Stimulated activated CD4-positive, alpha-beta T cell treated with anti-CD3 and anti-CD28 coated beads, Interleukin-2, amount 100 ng/mL, for 24 hours (primary cell): ENCODE measurements around the gene TMEM128.
"Not testable (repeated sequence)": the region's sequence is repeated elsewhere in the genome, so short reads cannot be mapped to it uniquely, and the experiment has no call there.

Source experiments
- DNase-seq, 2 donors: peaks; one replicate each; pipeline ENCODE4 v3.0.0-alpha.2; 2020

Gene TMEM128

DNA sequence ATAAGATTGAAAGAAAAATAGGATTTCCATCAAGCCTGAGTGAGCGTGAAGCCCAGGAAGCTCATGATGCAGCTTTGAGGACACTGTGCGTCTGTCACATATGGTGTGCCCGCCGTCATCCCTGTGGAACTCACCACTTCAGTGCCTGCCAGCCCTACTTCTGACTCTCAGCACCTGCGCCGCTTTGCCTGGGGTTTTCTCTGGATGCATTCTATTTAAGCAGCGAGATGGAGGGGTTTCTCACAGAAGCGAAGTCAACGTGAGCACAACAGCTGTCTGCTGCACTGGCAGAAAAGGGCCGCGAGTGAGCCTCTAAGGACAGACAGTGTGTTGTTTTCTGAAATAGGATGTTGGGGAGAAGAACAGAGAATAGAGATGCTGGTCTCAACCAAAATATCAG lies 6.2 kb upstream of the TMEM128 start:
- no peak for DNase-seq

DNA sequence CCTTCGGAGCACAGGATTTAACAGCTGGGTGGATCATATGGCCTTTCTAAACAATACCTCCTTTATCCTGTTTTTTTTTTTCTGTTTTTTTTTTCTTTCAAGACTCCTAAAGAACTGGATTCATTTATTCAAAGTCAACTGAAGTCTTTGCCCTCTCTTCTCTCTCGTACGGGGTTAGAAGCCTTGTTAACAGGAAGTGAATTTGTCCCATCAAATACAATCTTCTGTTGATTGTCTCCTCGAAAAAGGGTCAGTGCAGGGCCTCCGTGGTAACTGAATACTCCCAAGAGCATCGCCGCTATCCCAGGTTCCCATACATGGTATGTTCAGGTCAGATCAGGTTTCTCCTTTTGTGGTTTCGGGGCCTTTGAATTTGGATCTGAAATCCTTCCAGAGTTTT lies 1.8 kb upstream of the TMEM128 start:
- DNase-seq = no peak

DNA sequence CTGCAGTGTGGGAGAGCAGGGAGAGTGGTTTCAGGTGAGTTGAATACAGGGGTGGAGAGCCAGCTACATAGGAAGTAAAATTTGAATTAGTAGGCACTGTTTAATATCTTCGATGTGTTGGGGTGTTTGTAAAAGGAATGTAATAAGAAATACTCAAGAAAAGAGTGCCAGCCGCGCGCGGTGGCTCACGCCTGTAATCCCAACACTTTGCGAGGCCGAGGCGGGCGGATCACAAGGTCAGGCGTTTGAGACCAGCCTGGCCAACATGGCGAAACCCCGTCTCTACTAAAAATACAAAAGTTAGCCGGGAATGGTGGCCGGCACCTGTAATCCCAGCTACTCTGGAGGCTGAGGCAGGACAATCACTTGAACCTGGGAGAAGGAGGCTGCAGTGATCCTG lies 1.3 kb upstream of the TMEM128 start:
- not testable (repeated sequence) for DNase-seq

DNA sequence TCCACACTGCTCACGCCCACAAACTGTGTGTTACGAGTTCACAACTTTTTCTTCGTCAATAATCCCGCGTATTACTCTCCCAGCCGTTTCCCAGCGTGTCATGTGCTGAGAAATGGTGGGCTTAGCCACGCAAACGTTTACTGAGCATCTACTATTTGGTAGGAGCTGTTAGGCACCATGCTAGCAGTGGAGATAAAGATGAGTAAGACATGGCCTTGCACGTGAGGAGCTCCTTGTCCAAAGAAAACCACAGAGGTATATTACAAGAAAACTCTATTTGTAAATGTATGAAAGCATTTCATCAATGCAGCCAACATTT lies 821 bp upstream of the TMEM128 start:
- no peak for DNase-seq

DNA sequence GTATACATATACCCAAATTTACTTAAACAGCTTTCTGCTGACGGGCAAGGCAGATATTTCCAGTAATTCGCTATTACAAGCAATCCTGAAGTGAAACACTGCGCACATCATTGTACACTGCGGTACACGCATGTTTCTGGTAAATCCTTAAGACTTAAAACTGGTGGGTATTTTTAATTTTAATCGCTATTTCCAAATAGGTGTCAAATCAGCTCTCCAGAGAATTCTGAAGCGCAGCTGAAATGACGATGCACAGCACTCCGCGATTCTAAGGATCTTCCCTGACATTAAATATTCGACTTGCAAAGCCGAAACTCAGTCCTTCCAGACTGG lies 361 bp downstream of the TMEM128 start:
- DNase-seq = no peak

DNA sequence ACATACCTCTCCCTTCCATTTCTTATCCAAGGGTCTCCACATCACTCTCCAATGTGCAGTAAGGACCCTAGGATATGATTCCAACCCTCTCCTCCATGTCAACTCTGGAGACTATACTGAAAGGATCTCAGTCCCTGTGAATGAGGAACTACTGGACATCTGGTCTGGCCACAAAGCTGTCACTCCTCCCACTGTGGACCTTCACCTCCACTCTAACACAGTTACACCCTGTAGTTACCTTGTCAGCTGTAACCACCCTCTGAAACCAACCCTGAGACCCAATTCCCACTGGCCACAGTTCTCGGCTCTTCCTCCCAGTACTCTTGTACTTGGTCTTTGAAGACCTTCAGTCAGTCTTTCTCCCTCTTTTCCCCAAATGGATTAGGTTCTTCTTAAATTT lies 2.9 kb downstream of the TMEM128 start:
- DNase-seq = no peak

DNA sequence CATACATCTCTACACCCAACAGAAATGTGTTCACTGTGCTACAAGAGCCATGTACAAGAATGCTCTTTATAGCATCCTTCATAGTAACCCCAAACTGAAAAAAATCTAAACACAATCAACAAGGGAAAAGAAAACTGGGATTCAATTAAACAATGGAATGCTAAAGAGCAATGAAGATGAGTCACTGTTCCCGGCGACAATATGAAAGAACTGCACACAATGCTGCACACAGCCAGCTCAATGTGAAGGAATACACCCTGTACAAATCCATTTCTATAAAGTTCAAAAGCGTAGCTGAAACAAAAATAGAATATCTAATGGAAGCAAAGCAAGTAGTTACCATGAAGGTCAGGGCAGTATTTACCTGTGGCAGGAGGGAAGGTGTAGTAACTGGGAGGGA lies 8.5 kb downstream of the TMEM128 start:
- not testable (repeated sequence) for DNase-seq

DNA sequence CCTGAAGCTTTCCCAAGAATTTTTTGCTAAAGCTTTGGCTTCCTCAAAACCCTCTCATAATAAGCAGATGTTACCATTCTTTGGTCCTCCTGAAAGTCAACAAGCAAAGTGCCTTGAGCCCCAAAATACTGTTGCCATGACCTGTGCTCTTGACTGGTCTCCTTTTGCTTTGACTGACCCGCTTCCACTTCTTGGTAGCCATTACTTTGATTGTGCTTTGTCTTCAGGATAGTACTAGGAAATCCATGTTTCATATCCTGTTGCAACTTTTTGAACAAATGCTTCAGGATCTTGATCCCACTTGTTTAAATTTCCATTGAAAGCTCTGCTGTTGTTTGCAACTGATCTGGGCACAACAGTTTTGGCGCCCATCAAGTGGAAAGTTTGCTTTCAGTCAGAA lies 14.4 kb downstream of the TMEM128 start:
- DNase-seq = no peak

DNA sequence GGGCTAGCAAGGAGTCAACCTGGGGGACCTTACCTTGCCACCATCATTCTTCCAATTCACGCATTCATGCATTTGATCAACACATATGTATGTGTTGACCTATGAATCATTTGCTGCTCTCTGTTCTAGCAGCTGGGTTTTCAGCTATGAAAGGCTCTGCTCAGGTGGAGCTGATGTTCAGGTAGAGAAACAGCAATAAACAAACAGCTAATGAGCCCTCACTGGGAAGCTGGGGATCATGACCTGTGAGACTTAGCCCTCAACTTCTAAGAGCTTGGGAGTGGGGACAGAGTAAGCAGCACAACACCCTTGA lies 19.7 kb downstream of the TMEM128 start:
- no peak for DNase-seq

DNA sequence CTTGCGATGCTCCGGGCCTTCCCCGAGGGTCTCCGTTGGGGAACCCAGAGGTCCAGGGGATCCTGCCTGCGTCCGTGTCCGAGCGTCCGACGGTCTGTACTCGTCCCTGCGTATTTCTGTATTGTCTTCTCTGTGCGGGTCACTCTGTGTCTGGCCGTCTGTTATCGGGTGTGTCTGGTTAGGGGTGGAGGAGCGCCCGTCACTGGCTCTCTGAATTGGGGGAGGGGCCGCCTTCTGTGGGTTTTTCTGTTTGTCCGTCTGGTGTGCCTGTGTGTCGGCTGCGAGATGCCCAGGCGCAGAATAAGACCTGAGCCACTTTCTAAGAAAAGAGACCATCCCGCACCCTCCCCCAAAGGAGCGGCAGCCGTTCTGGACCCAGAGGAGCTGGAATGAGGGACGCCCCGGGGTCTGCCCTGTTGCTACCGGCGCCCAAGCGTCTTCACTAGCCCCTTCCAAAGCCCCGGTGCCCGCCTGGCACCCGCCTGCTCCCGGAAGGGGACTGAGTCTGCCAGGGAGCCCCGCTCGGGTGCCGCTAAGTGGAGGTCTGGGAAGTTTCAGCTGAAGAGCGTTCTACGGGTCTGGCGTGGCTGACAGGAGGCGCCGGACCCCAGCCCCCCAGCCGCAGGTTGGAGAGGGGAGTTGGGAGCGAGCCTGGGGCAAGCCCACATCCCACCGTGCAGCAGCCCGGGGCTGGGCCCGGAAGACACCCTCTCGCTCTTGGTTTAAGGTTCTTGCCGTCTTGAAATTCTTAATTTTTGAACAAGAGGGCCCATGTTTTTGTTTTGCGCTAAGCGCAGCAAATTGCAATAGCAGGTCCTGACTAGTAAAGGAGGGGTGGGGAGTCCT lies 20.3 kb downstream of the TMEM128 start:
- DNase-seq = no peak

DNA sequence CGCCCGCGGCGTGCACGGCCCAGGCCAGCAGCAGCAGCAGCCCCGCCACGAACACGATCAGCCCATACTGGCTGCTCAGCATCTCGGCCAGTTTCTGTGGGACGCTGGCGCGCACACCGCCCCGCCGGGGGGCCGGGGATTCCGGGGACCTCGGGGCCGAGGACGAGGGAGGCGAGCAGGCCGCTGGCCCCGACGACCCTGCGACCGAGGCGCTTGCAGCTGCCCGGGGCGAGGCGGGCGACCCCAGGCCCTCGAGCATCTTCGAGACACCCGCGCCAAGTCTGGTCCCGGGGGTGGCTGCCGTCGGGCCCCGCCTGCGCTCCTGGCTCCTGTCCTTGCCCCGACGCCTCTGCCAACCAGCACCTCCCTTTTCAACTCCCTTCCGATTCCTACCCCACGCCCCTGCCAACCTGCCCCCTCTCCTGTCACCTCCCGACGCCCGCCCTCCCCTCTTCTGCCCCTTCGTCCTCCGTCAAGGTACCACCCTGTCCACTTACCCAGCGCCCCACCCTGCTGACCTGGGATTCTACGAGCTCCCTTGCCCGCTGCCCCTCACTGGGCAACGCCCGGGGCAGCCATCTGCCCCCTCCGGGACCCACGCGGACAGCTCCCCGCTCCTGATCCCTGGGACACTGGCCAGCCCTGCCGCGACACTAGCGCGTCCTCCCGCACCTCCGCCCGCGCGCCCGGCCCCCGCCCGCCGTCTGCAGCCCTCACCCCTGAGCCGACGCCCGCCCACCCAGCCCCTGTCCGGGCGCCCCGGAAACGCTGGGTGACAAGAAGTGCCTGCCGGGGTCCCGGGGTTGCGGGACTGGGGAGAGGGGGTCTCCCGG lies 21.2 kb downstream of the TMEM128 start, which contains the start of gene OTOP1:
OTOP1 (minus strand) TSS at position 324 of the 833 bp plus-strand sequence; CDS start at position 259, 65 bp downstream.
- DNase-seq = no peak

DNA sequence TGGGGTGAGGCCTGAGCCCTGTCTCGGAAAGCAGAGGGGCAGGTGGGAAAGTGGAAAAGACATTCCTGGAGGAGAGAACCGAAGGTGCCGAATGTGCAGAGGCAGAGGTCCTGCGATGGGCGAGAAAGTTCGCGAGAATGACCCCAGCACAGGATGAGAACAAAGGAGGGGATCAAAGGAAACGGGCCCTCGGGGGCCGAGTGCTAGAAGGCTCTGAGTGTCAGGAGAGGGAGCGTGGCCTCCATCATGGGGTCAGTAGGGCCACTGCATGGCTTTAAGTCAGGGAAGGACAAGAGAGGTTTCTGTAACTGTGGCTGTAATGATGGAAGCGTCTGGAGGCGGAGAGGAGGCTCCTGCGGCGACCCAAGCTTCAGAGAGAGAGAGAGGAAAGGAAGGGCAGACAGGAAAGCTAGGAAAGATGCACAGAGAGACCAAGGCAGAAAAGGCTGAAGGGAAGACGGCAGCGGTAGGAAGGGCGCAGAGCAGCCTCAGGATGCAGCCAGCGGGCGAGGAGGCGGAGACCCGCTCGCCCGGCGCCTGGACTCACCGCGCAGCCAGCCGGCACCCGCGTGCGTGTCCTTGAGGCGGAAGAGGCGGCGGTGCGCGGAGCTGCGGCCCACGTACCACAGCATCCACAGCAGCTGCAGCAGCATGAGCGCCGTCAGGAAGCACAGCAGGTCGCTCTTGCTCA lies 22.0 kb downstream of the TMEM128 start:
- no peak for DNase-seq

DNA sequence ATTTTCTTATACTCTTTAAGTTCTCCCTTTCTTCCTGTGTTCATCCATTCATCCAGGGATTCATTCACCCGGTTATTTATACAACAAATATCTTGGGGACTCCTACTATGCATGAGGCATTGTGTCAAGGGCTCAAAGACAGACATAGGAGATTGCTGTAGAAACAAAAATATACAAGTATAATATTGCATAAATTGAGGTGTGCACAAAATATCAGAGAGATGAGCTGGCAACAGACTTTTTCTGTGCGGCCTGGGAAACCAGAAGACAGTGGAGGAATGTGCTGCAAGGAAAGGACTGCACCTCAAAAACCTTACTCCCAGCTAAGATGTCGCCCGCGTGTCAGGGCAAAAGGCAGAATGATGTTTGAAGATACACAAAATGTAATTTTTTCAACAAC lies 30.9 kb downstream of the TMEM128 start:
- DNase-seq = no peak

DNA sequence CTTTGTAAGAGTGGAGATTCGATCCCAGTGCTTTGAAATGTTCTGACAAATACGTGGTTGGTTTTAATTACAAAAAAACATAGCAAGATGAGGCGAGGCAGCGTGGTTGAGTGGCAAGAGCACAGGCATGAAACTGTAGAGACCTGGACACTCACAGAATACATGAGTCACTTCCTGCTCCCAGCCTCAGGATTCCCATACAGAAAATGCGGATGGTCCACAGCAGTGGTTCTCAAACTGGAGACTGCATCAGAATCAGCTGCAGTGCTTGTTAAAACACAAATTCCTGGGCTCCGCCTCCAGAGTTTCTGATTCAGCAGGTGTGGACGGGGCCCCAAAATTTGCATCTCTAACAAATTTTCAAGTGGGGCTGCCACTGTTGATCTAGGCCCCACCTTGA lies 31.4 kb downstream of the TMEM128 start:
- no peak for DNase-seq

DNA sequence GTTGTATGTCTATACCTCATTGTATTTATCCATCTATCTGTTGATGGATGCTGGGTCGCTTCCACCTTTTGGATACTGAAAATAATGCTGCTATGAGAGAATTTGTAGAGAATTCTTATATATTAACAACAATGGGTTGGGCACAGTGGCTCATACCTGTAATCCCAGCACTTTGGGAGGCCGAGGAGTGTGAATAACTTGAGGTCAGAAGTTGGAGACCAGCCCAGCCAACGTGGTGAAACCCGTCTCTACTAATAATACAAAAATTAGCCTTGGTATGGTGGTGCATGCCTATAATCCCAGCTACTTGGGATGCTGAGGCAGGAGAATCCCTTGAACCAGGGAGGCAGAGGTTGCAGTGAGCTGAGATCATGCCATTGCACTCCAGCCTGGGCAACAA lies 34.3 kb downstream of the TMEM128 start:
- DNase-seq = not testable (repeated sequence)

DNA sequence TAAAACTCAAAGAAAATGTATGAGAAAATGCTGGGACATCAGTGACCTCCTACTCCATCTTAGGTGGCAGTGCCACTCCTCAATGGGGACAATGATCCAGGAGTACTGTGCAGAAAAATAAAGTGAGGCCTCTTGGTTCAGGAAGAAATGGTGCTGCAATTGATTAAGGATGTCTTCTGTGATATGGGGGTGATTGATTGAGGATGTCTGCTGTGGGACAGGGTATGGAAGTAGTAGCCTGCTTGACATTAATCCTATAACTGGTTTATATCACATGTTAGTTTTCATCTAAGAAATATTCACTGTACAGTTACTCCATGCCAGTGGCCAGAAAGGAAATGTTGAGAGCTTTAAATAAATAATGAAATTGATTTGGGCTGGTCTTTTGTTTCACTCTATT lies 41.8 kb downstream of the TMEM128 start:
- no peak for DNase-seq

DNA sequence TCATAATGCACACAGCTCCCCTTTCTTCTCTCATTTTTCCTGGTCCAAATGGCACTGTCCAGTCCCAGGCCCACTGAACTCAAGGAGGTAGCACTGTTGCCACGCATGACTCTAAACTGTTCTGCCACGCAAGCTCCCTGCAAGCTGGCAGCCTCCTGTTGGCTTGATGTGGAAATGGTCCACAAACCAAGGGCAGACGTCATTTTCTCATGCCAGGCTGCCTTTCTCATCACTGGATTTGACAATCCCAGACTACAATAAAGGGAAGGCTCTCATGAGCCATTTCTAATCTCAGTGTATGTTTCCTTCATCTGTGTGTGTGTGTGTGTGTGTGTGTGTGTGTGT lies 43.6 kb downstream of the TMEM128 start:
- no peak for DNase-seq

DNA sequence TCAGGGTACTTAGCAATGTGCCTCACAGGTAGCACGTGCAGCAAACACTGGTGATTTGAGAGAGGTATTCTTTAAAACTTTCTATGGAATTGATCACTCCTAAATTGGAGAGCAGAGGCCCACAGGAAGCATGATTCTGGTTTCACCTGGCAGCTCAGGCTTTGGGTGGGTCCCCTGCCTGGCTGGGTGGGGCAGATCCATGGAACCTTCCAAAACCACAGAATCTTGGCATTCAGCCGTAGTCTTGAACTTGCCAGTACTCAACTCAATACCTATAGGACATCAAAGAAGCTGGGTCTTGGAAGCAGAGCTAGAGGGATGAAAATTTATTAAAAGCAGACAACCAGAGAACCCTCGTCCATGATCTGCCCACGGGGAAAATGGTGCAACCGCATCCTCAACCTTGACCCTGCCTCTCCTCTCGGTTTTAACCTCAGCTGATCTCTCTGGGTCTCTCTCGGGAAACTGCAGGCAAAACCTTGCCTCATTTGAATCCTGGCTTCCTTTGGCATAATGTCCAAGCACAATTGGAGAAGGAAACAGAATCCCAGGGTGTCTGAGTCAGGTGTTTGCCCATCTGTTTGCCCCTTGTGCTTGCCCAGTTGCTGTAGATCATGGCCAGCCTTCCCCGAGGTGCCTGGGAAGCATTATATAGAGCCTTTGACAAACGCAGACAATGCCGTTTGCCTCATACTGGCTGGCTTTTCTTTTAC lies 44.2 kb downstream of the TMEM128 start:
- DNase-seq = no peak

DNA sequence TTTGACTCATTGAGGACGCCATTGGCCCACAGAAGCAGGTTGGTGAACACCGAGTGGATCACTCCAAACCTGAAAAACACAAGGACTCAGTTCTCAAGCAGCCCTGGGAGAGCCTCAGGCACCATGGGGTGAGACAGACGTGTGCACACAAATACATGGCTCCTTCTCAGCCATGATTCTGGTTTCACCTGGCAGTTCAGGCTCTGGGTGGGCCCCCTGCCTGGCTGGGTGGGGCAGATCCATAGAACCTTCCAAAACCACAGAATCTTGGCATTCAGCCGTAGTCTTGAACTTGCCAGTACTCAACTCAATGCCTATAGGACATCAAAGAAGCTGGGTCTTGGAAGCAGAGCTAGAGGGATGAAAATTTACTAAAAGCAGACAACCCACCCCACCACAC lies 45.5 kb downstream of the TMEM128 start:
- DNase-seq = no peak

DNA sequence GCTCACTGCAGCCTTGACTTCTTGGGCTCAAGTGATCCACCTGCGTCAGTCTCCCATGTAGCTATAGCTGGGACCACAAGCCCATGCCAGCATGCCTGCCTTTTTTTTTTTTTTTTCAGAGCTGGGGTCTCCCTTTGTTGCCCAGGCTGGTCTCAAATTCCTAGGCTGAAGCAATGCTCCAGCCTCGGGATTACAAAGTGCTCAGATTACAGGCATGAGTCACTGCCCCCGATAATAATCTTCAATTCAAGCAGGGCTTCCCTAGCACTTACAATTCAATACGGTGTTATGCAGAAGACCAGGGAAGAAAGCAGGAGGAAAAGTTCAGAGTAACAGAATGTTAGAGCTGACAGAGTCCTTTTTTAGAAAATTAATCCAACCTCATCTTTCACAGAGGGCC lies 47.4 kb downstream of the TMEM128 start:
- DNase-seq = no peak

DNA sequence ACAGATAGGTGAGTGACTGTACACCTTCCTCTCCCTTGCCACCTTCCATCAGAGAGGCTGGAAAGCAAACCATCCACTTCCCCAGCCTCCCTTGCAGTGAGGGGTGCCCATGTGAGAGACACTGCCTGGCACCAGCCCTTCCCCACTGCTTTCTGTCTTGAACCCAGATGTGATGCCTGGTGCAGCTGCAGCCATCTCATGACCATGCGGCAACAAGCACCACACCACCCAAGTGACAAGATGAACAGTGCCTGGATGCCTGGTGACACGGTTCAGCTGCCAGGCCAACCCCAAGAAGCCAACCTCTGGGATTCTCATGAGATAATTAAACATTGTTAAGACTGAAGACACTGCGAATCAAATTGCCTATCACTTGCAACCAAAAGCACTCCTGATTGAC lies 52.7 kb downstream of the TMEM128 start:
- DNase-seq = no peak

DNA sequence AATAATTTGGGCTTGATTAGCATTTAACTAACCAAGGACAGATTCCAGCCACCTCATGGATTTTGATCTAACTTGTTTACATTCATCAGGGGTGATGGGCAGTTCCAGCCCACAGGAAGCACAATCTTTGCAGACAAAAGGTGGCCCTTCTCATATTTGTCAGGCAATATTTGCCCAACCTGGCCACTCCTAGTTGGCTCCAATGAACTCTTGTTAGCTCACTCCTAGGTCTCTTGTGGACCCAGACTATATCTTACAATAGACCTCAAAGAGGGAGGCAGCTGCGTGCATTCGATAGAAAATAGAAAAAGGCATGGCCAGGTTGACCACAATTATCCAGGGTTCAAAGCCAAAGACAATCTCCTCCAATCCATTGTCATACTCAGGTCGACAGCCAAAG lies 59.5 kb downstream of the TMEM128 start:
- DNase-seq = not testable (repeated sequence)
